HEK293 (cell line): ENCODE data around the gene KCNJ15.

Experiments used
- CTCF ChIA-PET: fragments of 350-600 bp; formaldehyde crosslinking; extraction: SDS; loops from one replicate; lab custom pipeline; 2021; ENCODE audit warnings: antibody characterized with exemption; lab: Yijun Ruan, JAX
- POLR2A ChIA-PET: fragments of 300-600 bp; formaldehyde crosslinking; extraction: SDS; loops from one replicate; lab custom pipeline; 2020; ENCODE audit warnings: antibody characterized with exemption, inconsistent platforms; lab: Yijun Ruan, JAX
- H3K27ac ChIP-seq: fragments of 200-500 bp; sonication (Bioruptor generic); 2 replicates; pipeline ENCODE4 v1.5.1; 2014; ENCODE audit warnings: low read depth, low read length, control low read depth, inconsistent platforms; ENCODE audit errors: extremely low read depth
- H3K36me3 ChIP-seq, 2 experiments: fragments of 200-500 bp in 1 of 2; sonication (Bioruptor generic) in 1 of 2; 1 replicate in 1 of 2; 2 replicates in 1 of 2; pipeline ENCODE4 v1.5.1; 2014 to 2017; ENCODE audit warnings: inconsistent platforms in 2 of 2, low read length in 2 of 2; ENCODE audit not compliant: control insufficient read depth in 2 of 2, insufficient read depth in 1 of 2
- H3K4me1 ChIP-seq: fragments of 200-500 bp; sonication (Bioruptor generic); 2 replicates; pipeline ENCODE4 v1.5.1; 2014; ENCODE audit warnings: mild to moderate bottlenecking, low read length, inconsistent platforms; ENCODE audit not compliant: control insufficient read depth, insufficient read depth
- H3K4me3 ChIP-seq: 2 replicates; pipeline ENCODE4 v1.5.1; 2011; ENCODE audit warnings: low read depth, mild to moderate bottlenecking, control low read depth, low read length, moderate library complexity
- H3K9me3 ChIP-seq: fragments of 200-500 bp; sonication (Bioruptor generic); 2 replicates; pipeline ENCODE4 v1.5.1; 2014; ENCODE audit warnings: low read depth, low read length, inconsistent platforms; ENCODE audit not compliant: control insufficient read depth, insufficient read depth
- BCL11B ChIP-seq: fragments of 450-650 bp; formaldehyde crosslinking; IDR thresholded peaks from 2 replicates; pipeline ENCODE4 v1.5.1; 2016; ENCODE audit warnings: low read depth, missing biosample characterization, missing genetic modification characterization
- SCRT2 ChIP-seq: fragments of 450-650 bp; formaldehyde crosslinking; IDR thresholded peaks from 2 replicates; pipeline ENCODE4 v1.5.1; 2016; ENCODE audit warnings: missing biosample characterization, missing genetic modification characterization
- SP2 ChIP-seq: fragments of 450-650 bp; formaldehyde crosslinking; IDR thresholded peaks from 2 replicates; pipeline ENCODE4 v1.5.1; 2016; ENCODE audit warnings: missing biosample characterization, missing genetic modification characterization
- ZIC2 ChIP-seq: fragments of 450-650 bp; formaldehyde crosslinking; IDR thresholded peaks from 2 replicates; pipeline ENCODE4 v1.5.1; 2016; ENCODE audit warnings: missing biosample characterization, missing genetic modification characterization
- ZNF16 ChIP-seq: fragments of 450-650 bp; formaldehyde crosslinking; IDR thresholded peaks from 2 replicates; pipeline ENCODE4 v1.5.1; 2016; ENCODE audit warnings: low read depth, missing biosample characterization, missing genetic modification characterization
- ZNF521 ChIP-seq: fragments of 450-650 bp; formaldehyde crosslinking; IDR thresholded peaks from 2 replicates; pipeline ENCODE4 v1.5.1; 2017; ENCODE audit warnings: missing biosample characterization, mild to moderate bottlenecking, missing genetic modification characterization
- ZNF585B ChIP-seq: fragments of 450-650 bp; formaldehyde crosslinking; IDR thresholded peaks from 2 replicates; pipeline ENCODE4 v1.5.1; 2016; ENCODE audit warnings: missing biosample characterization, missing genetic modification characterization
- TF ChIP-seq, protein P1 (sequence below): fragments of 450-650 bp; formaldehyde crosslinking; IDR thresholded peaks from 2 replicates; pipeline ENCODE4 v1.5.1; 2017; ENCODE audit warnings: missing biosample characterization, missing genetic modification characterization
- TF ChIP-seq, protein P2 (sequence below): fragments of 450-650 bp; formaldehyde crosslinking; IDR thresholded peaks from 2 replicates; pipeline ENCODE4 v1.5.1; 2017; ENCODE audit warnings: missing biosample characterization, missing genetic modification characterization
- TF ChIP-seq, protein P3 (sequence below): fragments of 450-650 bp; formaldehyde crosslinking; IDR thresholded peaks from 2 replicates; pipeline ENCODE4 v1.5.1; 2017; ENCODE audit warnings: missing biosample characterization, missing genetic modification characterization

KCNJ15 gene

GRCh38 chr21:38284216-38284615 lies 27.4 kb downstream of the KCNJ15 start:
- ChIA-PET CTCF (interaction anchor here (1.2 to 1.6 kb wide), 3 partner anchors 22 to 610 kb away, joined by 3 to 5 read pairs (median 4); no protein-coding TSS in a partner anchor), POLR2A (no interaction called here)
- Histone ChIP-seq H3K4me1 (no peaks in the 10 kb centered on the region), H3K27ac (no peak overlapping the region), H3K4me3 (no peak overlapping the region), H3K36me3 (no peaks in the 10 kb centered on the region), H3K9me3 (no peaks in the 10 kb centered on the region)
- TF ChIP-seq BCL11B, result no peak
- TF ChIP-seq SCRT2 (tag by site-specific recombination), result peak; percentile 73

DNA sequence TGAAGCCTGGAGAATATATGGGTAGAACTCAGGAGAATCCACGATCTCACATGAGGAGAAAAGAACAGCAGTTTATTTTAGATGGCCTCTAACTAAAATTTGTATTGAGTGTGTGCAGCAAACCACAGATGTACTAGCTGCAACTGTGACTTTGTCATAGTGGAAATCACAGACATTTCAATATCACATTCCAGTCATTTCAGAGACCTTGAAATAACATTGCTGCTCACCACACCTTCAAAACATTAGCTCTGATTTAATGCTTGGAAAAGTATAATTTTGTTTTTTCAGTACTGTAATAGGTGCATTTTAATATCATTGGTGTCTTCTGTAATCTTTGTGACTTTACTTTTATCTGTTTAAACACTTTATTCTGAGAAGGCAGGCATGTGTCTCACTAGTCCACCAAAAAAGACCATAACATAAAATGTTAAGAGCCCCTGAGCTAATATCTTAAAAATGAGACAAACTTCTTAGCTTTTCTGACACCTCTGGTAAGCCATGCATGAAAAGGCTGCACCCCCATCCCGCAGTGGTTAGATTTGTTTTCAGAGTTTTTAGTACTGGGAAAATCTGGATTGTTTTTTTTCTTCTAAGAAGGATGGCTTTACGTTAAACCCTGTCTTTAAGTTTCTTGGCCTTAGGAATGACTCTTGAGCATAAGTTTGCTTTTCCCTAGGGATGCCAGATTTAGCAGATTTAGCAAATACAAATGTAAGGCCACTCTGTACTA lies 30.1 kb downstream of the KCNJ15 start:
- POLR2A ChIA-PET, result no interaction called here
- no peak overlapping the region for H3K27ac ChIP-seq
- TF ChIP-seq ZNF585B (tag by site-specific recombination), result no peak
- TF ChIP-seq, protein P1, sequence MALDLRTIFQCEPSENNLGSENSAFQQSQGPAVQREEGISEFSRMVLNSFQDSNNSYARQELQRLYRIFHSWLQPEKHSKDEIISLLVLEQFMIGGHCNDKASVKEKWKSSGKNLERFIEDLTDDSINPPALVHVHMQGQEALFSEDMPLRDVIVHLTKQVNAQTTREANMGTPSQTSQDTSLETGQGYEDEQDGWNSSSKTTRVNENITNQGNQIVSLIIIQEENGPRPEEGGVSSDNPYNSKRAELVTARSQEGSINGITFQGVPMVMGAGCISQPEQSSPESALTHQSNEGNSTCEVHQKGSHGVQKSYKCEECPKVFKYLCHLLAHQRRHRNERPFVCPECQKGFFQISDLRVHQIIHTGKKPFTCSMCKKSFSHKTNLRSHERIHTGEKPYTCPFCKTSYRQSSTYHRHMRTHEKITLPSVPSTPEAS, result no peak
- TF ChIP-seq, protein P2, sequence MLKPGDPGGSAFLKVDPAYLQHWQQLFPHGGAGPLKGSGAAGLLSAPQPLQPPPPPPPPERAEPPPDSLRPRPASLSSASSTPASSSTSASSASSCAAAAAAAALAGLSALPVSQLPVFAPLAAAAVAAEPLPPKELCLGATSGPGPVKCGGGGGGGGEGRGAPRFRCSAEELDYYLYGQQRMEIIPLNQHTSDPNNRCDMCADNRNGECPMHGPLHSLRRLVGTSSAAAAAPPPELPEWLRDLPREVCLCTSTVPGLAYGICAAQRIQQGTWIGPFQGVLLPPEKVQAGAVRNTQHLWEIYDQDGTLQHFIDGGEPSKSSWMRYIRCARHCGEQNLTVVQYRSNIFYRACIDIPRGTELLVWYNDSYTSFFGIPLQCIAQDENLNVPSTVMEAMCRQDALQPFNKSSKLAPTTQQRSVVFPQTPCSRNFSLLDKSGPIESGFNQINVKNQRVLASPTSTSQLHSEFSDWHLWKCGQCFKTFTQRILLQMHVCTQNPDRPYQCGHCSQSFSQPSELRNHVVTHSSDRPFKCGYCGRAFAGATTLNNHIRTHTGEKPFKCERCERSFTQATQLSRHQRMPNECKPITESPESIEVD (tag by site-specific recombination), result no peak
- TF ChIP-seq, all 188 proteins: peak for 0
- CTCF ChIA-PET, result interaction anchor here (0.6 to 0.7 kb wide), 2 partner anchors 24 to 911 kb away, joined by 3 to 4 read pairs; no protein-coding TSS in a partner anchor
- Histone ChIP-seq H3K36me3 (no peaks in the 10 kb centered on the region), H3K4me1 (0 out of 2 replicates have a peak, but pooled peaks cover 2% of the 10 kb centered on the region), H3K4me3 (no peak overlapping the region), H3K9me3 (no peaks in the 10 kb centered on the region)

- Histone ChIP-seq H3K9me3 (no peaks in the 10 kb centered on the region), H3K4me3 (no peak overlapping the region), H3K27ac (no peak overlapping the region), H3K4me1 (peaks cover 3% of the 10 kb centered on the region; the same call in 1 of the 2 replicates), H3K36me3 (no peaks in the 10 kb centered on the region)
- POLR2A ChIA-PET, result no interaction called here
- CTCF ChIA-PET, result no interaction called here
- TF ChIP-seq, protein P3, sequence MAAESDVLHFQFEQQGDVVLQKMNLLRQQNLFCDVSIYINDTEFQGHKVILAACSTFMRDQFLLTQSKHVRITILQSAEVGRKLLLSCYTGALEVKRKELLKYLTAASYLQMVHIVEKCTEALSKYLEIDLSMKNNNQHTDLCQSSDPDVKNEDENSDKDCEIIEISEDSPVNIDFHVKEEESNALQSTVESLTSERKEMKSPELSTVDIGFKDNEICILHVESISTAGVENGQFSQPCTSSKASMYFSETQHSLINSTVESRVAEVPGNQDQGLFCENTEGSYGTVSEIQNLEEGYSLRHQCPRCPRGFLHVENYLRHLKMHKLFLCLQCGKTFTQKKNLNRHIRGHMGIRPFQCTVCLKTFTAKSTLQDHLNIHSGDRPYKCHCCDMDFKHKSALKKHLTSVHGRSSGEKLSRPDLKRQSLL (tag by site-specific recombination), result no peak
- TF ChIP-seq ZNF521 (tag by site-specific recombination) (no peak), SP2 (tag by site-specific recombination) (no peak)
Observed at GRCh38 chr21:38287476-38287875, 30.7 kb downstream of the KCNJ15 start.

GRCh38 chr21:38289705-38290485 lies 33.1 kb downstream of the KCNJ15 start:
- H3K9me3 ChIP-seq, result no peaks in the 10 kb centered on the region
- POLR2A ChIA-PET, result interaction anchor here (0.7 to 0.9 kb wide), 3 partner anchors 16 to 1861 kb away, joined by 3 read pairs; no protein-coding TSS in a partner anchor
- no peaks in the 10 kb centered on the region for H3K36me3 ChIP-seq
- no peak overlapping the region for H3K4me3 ChIP-seq
- H3K4me1 ChIP-seq, result peaks cover 8% of the 10 kb centered on the region; the same call in 1 of the 2 replicates
- H3K27ac ChIP-seq, result no peak overlapping the region
- TF ChIP-seq ZNF16 (tag by site-specific recombination), result no peak
- TF ChIP-seq ZIC2 (tag by site-specific recombination), result peak; percentile 56; the same call in 1 of the 2 replicates
- TF ChIP-seq, all 188 proteins: peak for 1
- CTCF ChIA-PET, result interaction anchor here (0.7 to 1.6 kb wide), 2 partner anchors 39 to 112 kb away, joined by 4 read pairs; no protein-coding TSS in a partner anchor
